Measurements from ENCODE around the gene MAP2K4.
"Not testable (repeated sequence)": the region's sequence is repeated elsewhere in the genome, so short reads cannot be mapped to it uniquely, and the experiment has no call there.

MAP2K4 gene

GRCh38 chr17:12127667-12128066, 107.0 kb downstream of the MAP2K4 start:
- no peaks in the 10 kb centered on the region for H3K9me3 Mint-ChIP-seq
- no peaks in the 10 kb centered on the region for H3K4me1 Mint-ChIP-seq (ENCODE audit: low read depth)
- no peak overlapping the region for H3K27ac Mint-ChIP-seq
- H3K36me3 Mint-ChIP-seq (ENCODE audit: low read depth), result peaks cover 97% of the 10 kb centered on the region
- H3K27me3 Mint-ChIP-seq, result no peaks in the 10 kb centered on the region
- no peak for DNase-seq
- H3K4me3 Mint-ChIP-seq, result no peak overlapping the region

- Mint-ChIP-seq H3K36me3 (ENCODE audit: low read depth) (peaks cover 97% of the 10 kb centered on the region), H3K4me1 (ENCODE audit: low read depth) (no peaks in the 10 kb centered on the region), H3K27ac (no peak overlapping the region)
These were observed 108.3 kb downstream of the MAP2K4 start for GRCh38 chr17:12128946-12129345.

DNA sequence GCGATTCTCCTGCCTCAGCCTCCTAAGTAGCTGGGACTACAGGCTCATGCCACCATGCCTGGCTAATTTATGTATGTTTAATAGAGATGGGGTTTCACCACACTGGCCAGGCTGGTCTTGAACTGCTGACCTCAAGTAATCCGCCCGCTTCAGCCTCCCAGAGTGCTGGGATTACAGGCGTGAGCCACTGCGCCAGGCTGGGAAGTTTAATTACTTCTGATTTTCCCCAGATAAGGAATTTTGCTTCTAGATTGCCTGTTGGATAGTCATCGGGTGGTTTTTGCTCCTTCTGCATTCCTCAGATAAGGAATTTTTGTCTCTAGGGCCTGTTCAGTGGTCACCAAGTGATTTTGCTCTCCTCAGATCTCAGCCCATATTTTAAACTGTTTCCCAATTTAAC, 112.5 kb downstream of the MAP2K4 start:
- H3K27me3 Mint-ChIP-seq, result no peaks in the 10 kb centered on the region
- H3K27ac Mint-ChIP-seq, result no peak overlapping the region
- H3K4me3 Mint-ChIP-seq, result no peak overlapping the region
- H3K36me3 Mint-ChIP-seq (ENCODE audit: low read depth), result peaks cover 97% of the 10 kb centered on the region
- H3K9me3 Mint-ChIP-seq, result peaks cover 13% of the 10 kb centered on the region
- H3K4me1 Mint-ChIP-seq (ENCODE audit: low read depth), result no peaks in the 10 kb centered on the region
- no peak for DNase-seq

More at GRCh38 chr17:12128946-12129345, 108.3 kb downstream of the MAP2K4 start:
- Mint-ChIP-seq H3K27me3 (no peaks in the 10 kb centered on the region), H3K9me3 (no peaks in the 10 kb centered on the region), H3K4me3 (no peak overlapping the region)
- DNase-seq, result no peak

DNA sequence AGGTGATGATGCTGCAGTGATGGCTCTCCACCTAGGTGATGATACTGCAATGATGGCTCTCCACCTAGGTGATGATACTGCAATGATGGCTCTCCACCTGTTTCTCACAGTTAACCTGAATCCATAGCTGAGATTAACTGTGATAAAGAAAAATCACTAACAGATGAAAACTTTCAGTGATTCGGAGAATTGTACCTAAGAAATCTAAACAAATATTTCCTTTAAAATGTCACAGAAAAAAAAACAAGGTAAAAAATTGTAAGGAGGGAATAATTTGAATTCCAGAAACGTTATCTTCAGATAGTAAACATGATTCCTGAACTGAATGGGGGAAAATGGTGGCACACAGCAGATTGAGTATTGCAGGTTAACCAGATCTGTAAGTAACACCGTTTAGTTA, 113.4 kb downstream of the MAP2K4 start:
- Mint-ChIP-seq H3K4me1 (ENCODE audit: low read depth) (no peaks in the 10 kb centered on the region), H3K36me3 (ENCODE audit: low read depth) (peaks cover 96% of the 10 kb centered on the region), H3K27me3 (no peaks in the 10 kb centered on the region), H3K27ac (no peak overlapping the region), H3K9me3 (peaks cover 13% of the 10 kb centered on the region), H3K4me3 (no peak overlapping the region)
- DNase-seq, result no peak

- Mint-ChIP-seq H3K36me3 (ENCODE audit: low read depth) (peaks cover 93% of the 10 kb centered on the region), H3K27me3 (no peaks in the 10 kb centered on the region), H3K27ac (no peak overlapping the region), H3K9me3 (peaks cover 13% of the 10 kb centered on the region), H3K4me1 (ENCODE audit: low read depth) (no peaks in the 10 kb centered on the region), H3K4me3 (no peak overlapping the region)
- no peak for DNase-seq
These were observed 113.9 kb downstream of the MAP2K4 start for GRCh38 chr17:12134587-12134986.

- H3K4me3 Mint-ChIP-seq, result no peak overlapping the region
- peaks cover 93% of the 10 kb centered on the region for H3K36me3 Mint-ChIP-seq (ENCODE audit: low read depth)
- no peak overlapping the region for H3K27ac Mint-ChIP-seq
- H3K4me1 Mint-ChIP-seq (ENCODE audit: low read depth), result no peaks in the 10 kb centered on the region
- H3K27me3 Mint-ChIP-seq, result no peaks in the 10 kb centered on the region
- peaks cover 13% of the 10 kb centered on the region for H3K9me3 Mint-ChIP-seq
- DNase-seq, result no peak
These were observed 115.6 kb downstream of the MAP2K4 start for GRCh38 chr17:12136243-12136642.

DNA sequence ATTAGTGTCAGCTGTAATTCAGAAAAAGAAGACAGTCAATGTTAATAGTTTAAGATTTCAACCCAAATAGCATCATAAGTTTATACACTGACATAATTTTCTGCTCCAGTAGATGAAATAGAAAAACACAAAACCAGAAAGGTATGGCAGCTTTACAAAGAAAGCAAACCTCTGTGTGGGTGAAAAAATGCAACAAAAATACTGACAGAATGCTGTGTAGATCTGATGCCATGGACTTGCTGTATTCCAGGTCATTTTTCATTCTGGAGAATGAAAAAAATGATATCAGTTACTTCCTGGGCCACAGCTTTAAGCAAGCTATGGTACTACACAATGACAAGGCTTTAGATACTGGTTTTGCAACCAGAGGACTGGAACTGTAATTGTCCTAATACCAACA, 116.0 kb downstream of the MAP2K4 start:
- peaks cover 93% of the 10 kb centered on the region for H3K36me3 Mint-ChIP-seq (ENCODE audit: low read depth)
- no peak overlapping the region for H3K27ac Mint-ChIP-seq
- H3K27me3 Mint-ChIP-seq, result no peaks in the 10 kb centered on the region

DNA sequence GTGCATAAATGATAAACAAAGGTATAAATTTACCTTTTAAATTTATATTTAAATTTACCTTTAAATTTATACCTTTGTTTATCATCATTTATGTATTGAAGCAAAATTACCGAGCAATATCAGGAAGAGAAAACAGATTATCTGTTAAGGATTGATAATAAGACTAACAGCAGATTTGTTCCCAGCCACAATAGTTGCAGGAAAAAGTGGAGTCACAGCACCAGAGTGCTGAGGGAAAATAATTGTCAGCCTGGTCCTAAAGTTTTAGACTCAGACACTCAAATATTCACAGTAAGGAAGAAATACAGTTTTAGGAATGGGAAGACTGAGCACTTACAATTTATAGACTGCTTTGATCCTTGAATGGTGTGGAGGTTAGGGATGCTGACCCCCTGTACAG, 117.2 kb downstream of the MAP2K4 start:
- H3K36me3 Mint-ChIP-seq (ENCODE audit: low read depth), result peaks cover 93% of the 10 kb centered on the region
- no peak overlapping the region for H3K4me3 Mint-ChIP-seq
- no peak for DNase-seq
- H3K27ac Mint-ChIP-seq, result no peak overlapping the region
- H3K4me1 Mint-ChIP-seq (ENCODE audit: low read depth), result no peaks in the 10 kb centered on the region
- no peaks in the 10 kb centered on the region for H3K27me3 Mint-ChIP-seq
- peaks cover 13% of the 10 kb centered on the region for H3K9me3 Mint-ChIP-seq

More for the DNA sequence above, 116.0 kb downstream of the MAP2K4 start:
- Mint-ChIP-seq H3K4me3 (no peak overlapping the region), H3K4me1 (ENCODE audit: low read depth) (no peaks in the 10 kb centered on the region), H3K9me3 (peaks cover 13% of the 10 kb centered on the region)
- no peak for DNase-seq

DNA sequence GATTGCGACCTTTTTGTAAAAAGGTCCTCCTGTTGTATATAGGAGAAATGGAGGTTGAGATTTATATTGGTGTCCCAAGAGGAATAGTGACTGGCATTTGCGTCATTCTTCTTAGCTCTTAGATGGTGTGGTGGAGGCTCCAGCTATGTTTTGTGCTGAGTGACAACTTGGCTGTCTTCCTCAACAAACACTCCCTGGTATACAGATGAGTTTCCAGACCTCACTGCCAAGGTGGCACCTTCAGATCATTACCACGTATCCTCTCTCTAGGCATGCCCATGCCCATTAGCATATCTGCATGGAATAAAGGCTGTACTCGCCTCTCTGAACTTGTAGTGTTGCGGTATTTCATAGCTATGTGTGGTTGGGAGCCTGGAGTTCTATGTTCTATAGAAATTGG, 120.0 kb downstream of the MAP2K4 start:
- H3K9me3 Mint-ChIP-seq, result peaks cover 19% of the 10 kb centered on the region
- DNase-seq, result no peak
- H3K4me3 Mint-ChIP-seq, result no peak overlapping the region
- no peak overlapping the region for H3K27ac Mint-ChIP-seq
- no peaks in the 10 kb centered on the region for H3K4me1 Mint-ChIP-seq (ENCODE audit: low read depth)
- no peaks in the 10 kb centered on the region for H3K27me3 Mint-ChIP-seq
- H3K36me3 Mint-ChIP-seq (ENCODE audit: low read depth), result peaks cover 90% of the 10 kb centered on the region

GRCh38 chr17:12162187-12162586, 141.5 kb downstream of the MAP2K4 start:
- H3K27ac Mint-ChIP-seq; DNase-seq; H3K27me3 Mint-ChIP-seq; H3K36me3 Mint-ChIP-seq (ENCODE audit: low read depth); H3K4me1 Mint-ChIP-seq (ENCODE audit: low read depth); H3K4me3 Mint-ChIP-seq: not testable (repeated sequence)
- H3K9me3 Mint-ChIP-seq, result peaks cover 11% of the 10 kb centered on the region

GRCh38 chr17:12164085-12164484, 143.4 kb downstream of the MAP2K4 start:
- Mint-ChIP-seq H3K36me3 (ENCODE audit: low read depth) (no peaks in the 10 kb centered on the region), H3K4me3 (no peak overlapping the region), H3K4me1 (ENCODE audit: low read depth) (no peaks in the 10 kb centered on the region), H3K27ac (no peak overlapping the region), H3K27me3 (peaks cover 4% of the 10 kb centered on the region), H3K9me3 (peaks cover 7% of the 10 kb centered on the region)
- no peak for DNase-seq

DNA sequence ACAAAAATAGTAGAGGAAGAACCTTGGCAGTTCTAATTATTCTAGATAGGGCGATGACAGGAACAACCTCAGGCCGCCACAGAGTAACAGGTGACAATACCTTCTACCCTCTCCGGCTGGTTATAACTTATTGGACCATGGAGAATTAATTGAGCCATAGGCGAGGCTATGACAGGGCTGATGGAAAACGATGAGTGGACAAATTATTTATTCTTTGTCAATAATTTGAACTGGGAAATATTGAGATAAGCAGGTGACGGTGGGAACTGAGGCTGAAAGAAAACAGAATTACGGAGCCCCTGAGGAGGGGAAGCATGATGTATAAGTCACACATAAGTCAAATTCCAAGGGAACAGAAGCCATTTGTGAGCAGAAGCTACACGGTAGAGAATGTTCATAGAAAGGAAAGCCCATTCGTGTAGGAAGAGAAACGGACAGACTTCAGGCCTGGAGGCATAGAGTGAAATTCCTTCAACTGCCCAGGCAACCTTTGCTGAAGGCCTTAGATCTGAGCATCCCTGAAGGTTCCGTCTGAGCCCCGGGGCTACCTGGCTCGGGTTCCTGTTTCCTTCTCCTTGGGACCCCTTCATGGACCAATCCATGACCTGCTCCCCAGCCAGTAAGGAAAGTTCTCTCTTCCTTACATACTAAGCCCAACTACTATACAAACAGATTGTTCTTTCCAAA, 158.1 kb downstream of the MAP2K4 start:
- peaks cover 10% of the 10 kb centered on the region for H3K27me3 Mint-ChIP-seq
- no peaks in the 10 kb centered on the region for H3K36me3 Mint-ChIP-seq (ENCODE audit: low read depth)
- no peaks in the 10 kb centered on the region for H3K4me1 Mint-ChIP-seq (ENCODE audit: low read depth)
- H3K4me3 Mint-ChIP-seq, result no peak overlapping the region
- no peak overlapping the region for H3K27ac Mint-ChIP-seq
- H3K9me3 Mint-ChIP-seq, result no peaks in the 10 kb centered on the region
- DNase-seq, result no peak

GRCh38 chr17:12180644-12181261, 160.1 kb downstream of the MAP2K4 start:
- no peaks in the 10 kb centered on the region for H3K9me3 Mint-ChIP-seq
- no peak for DNase-seq
- H3K36me3 Mint-ChIP-seq (ENCODE audit: low read depth), result no peaks in the 10 kb centered on the region
- H3K4me3 Mint-ChIP-seq, result no peak overlapping the region
- H3K27ac Mint-ChIP-seq, result no peak overlapping the region
- no peaks in the 10 kb centered on the region for H3K4me1 Mint-ChIP-seq (ENCODE audit: low read depth)
- H3K27me3 Mint-ChIP-seq, result no peaks in the 10 kb centered on the region

- DNase-seq, result no peak
- Mint-ChIP-seq H3K27me3 (no peaks in the 10 kb centered on the region), H3K4me3 (no peak overlapping the region), H3K9me3 (peaks cover 25% of the 10 kb centered on the region), H3K36me3 (ENCODE audit: low read depth) (no peaks in the 10 kb centered on the region), H3K27ac (no peak overlapping the region), H3K4me1 (ENCODE audit: low read depth) (no peaks in the 10 kb centered on the region)
These were observed 167.0 kb downstream of the MAP2K4 start for GRCh38 chr17:12187658-12188057.

DNA sequence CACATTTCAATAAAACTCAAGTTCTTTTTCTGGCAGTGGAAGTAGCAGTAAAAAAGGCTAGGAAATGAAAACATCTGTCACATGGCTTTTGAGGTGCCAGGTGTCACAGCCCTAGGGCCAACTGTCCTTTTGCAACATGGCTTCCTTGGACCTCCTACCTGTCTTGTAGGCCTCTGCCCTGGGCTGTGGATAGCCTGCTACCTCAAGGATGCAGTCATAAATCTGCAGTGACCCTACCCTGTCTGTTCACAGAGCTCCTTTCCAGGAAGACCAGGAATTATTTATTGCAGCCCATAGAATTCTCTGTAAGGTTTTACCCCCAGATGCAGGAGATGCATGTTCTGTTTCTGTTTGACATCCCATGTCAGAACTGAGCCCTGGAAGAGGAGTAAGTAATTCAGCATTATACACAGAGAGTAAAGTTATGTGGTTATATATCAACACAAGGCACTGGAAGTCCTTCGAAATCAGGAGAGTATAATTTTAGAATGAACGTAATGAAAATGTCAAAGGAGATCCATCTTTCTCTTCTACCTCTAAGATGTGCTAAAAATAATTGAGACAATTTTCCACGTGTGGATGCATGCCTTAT, 172.6 kb downstream of the MAP2K4 start:
- H3K27me3 Mint-ChIP-seq, result peaks cover 2% of the 10 kb centered on the region
- H3K4me3 Mint-ChIP-seq, result no peak overlapping the region
- H3K4me1 Mint-ChIP-seq (ENCODE audit: low read depth), result no peaks in the 10 kb centered on the region
- H3K36me3 Mint-ChIP-seq (ENCODE audit: low read depth), result no peaks in the 10 kb centered on the region
- DNase-seq, result no peak
- no peak overlapping the region for H3K27ac Mint-ChIP-seq
- H3K9me3 Mint-ChIP-seq, result peaks cover 18% of the 10 kb centered on the region
